Astrocyte (in vitro differentiated cells and primary cell): ENCODE measurements around the gene WDR35.

Source experiments
- CTCF ChIP-seq: IDR thresholded peaks from 2 replicates; pipeline ENCODE4 v1.5.1; 2011; ENCODE audit warnings: low read depth, mild to moderate bottlenecking, inconsistent platforms, low read length, moderate library complexity; ENCODE audit not compliant: insufficient read depth
- EZH2 ChIP-seq: IDR thresholded peaks from 2 replicates; pipeline ENCODE4 v1.6.1; 2012; ENCODE audit warnings: mild to moderate bottlenecking, low read length, inconsistent platforms; ENCODE audit not compliant: insufficient read depth

GRCh38 chr2:19894134-19894792, 95.6 kb downstream of the WDR35 start:
- no peak for TF ChIP-seq CTCF
- TF ChIP-seq EZH2 = no peak
